Astrocyte of the spinal cord (primary cell): ENCODE measurements around the gene TTC7B.

ENCODE experiments used
- DNase-seq: peaks from one replicate; pipeline ENCODE4 v3.0.0; 2011; ENCODE audit warnings: low read depth, low spot score
- H3K4me3 ChIP-seq: 2 replicates; pipeline ENCODE4 v1.5.1; 2011; ENCODE audit warnings: low read depth, mild to moderate bottlenecking, low read length, moderate library complexity
- CTCF ChIP-seq: IDR thresholded peaks from 2 replicates; pipeline ENCODE4 v1.5.1; 2012; ENCODE audit warnings: low read depth, mild to moderate bottlenecking, low read length, inconsistent platforms
- in situ Hi-C: cut with HindIII; loops from 2 replicates; pipeline ENCODE4 v1.10.0; 2017; ENCODE audit warnings: low sequenced_read_pairs

TTC7B gene

GRCh38 chr14:90508036-90508435 lies 308.2 kb downstream of the TTC7B start:
- no peak for TF ChIP-seq CTCF
- in situ Hi-C loops = no loop called here
- DNase-seq = no peak
- H3K4me3 ChIP-seq = no peak overlapping the region

- in situ Hi-C loops = no loop called here
- H3K4me3 ChIP-seq = no peak overlapping the region
- DNase-seq = no peak
- TF ChIP-seq CTCF = no peak
These were observed 308.8 kb downstream of the TTC7B start for GRCh38 chr14:90507428-90507827.

- H3K4me3 ChIP-seq = no peak overlapping the region
- in situ Hi-C loops = no loop called here
- TF ChIP-seq CTCF = no peak
- no peak for DNase-seq
These were observed 309.5 kb downstream of the TTC7B start for GRCh38 chr14:90506748-90507147.

- in situ Hi-C loops = no loop called here
- H3K4me3 ChIP-seq = no peak overlapping the region
- TF ChIP-seq CTCF = no peak
- no peak for DNase-seq
These were observed 310.7 kb downstream of the TTC7B start for GRCh38 chr14:90505531-90505930.

- no peak for TF ChIP-seq CTCF
- in situ Hi-C loops = no loop called here
These were observed 311.6 kb downstream of the TTC7B start for GRCh38 chr14:90504643-90505042.

GRCh38 chr14:90503582-90503981 lies 312.6 kb downstream of the TTC7B start:
- no peak for TF ChIP-seq CTCF
- DNase-seq = no peak
- no peak overlapping the region for H3K4me3 ChIP-seq
- in situ Hi-C loops = no loop called here

More at GRCh38 chr14:90504643-90505042, 311.6 kb downstream of the TTC7B start:
- no peak overlapping the region for H3K4me3 ChIP-seq
- no peak for DNase-seq

- TF ChIP-seq CTCF = no peak
- no peak overlapping the region for H3K4me3 ChIP-seq
- in situ Hi-C loops = no loop called here
- no peak for DNase-seq
These were observed 313.5 kb downstream of the TTC7B start for GRCh38 chr14:90502760-90503159.
